ENCODE data around the gene RIMS1. TPM values are rescaled to one million over a fixed set of nuclear protein-coding genes. Genes with fewer than 3 reads are reported as not detected.

RIMS1 gene
- total and polyA plus RNA-seq, 4 donors: 0.09 to 0.17 TPM; not detected in 2

DNA sequence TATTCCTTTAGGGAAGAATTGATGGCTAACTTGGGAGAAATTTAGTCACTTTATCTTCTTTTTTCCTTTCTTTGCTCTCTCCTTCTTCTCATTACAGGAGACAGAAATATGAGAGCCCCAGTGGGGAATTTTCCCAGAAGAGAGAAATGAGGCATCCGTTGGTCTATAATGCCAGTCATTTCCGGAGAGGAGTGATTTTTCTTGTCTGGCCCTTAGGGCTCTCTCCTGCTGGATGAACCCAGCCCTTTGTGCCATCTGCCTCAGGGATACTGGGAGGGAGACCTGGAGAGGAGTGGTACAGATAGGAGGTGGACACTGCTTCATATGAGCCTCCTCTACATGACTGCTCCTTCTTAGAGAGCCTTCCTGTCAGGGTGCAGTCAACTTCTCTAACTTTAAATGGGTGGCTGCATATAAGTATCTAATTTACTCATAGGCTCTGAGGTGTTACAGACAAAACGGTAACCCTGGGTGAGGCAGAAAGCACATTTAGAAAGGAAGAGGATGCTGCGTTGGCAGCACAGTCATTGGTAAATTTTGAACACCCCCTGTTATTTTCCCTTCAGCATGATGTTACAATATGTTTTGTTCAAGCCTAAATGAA lies 21.9 kb downstream of the RIMS1 start:
- no peak for TF ChIP-seq RXRA (IDR thresholded peaks at IDR 0.05)
- TF ChIP-seq, protein P1, sequence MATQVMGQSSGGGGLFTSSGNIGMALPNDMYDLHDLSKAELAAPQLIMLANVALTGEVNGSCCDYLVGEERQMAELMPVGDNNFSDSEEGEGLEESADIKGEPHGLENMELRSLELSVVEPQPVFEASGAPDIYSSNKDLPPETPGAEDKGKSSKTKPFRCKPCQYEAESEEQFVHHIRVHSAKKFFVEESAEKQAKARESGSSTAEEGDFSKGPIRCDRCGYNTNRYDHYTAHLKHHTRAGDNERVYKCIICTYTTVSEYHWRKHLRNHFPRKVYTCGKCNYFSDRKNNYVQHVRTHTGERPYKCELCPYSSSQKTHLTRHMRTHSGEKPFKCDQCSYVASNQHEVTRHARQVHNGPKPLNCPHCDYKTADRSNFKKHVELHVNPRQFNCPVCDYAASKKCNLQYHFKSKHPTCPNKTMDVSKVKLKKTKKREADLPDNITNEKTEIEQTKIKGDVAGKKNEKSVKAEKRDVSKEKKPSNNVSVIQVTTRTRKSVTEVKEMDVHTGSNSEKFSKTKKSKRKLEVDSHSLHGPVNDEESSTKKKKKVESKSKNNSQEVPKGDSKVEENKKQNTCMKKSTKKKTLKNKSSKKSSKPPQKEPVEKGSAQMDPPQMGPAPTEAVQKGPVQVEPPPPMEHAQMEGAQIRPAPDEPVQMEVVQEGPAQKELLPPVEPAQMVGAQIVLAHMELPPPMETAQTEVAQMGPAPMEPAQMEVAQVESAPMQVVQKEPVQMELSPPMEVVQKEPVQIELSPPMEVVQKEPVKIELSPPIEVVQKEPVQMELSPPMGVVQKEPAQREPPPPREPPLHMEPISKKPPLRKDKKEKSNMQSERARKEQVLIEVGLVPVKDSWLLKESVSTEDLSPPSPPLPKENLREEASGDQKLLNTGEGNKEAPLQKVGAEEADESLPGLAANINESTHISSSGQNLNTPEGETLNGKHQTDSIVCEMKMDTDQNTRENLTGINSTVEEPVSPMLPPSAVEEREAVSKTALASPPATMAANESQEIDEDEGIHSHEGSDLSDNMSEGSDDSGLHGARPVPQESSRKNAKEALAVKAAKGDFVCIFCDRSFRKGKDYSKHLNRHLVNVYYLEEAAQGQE (IDR thresholded peaks at IDR 0.05): no peak
- no peak for TF ChIP-seq JUND (IDR thresholded peaks at IDR 0.05)
- no peak for TF ChIP-seq EGR1 (IDR thresholded peaks at IDR 0.05; ENCODE audit: low read depth in 2 of 2)
- TF ChIP-seq SP1 (IDR thresholded peaks at IDR 0.05): no peak
- TF ChIP-seq, protein P2, sequence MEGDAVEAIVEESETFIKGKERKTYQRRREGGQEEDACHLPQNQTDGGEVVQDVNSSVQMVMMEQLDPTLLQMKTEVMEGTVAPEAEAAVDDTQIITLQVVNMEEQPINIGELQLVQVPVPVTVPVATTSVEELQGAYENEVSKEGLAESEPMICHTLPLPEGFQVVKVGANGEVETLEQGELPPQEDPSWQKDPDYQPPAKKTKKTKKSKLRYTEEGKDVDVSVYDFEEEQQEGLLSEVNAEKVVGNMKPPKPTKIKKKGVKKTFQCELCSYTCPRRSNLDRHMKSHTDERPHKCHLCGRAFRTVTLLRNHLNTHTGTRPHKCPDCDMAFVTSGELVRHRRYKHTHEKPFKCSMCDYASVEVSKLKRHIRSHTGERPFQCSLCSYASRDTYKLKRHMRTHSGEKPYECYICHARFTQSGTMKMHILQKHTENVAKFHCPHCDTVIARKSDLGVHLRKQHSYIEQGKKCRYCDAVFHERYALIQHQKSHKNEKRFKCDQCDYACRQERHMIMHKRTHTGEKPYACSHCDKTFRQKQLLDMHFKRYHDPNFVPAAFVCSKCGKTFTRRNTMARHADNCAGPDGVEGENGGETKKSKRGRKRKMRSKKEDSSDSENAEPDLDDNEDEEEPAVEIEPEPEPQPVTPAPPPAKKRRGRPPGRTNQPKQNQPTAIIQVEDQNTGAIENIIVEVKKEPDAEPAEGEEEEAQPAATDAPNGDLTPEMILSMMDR (IDR thresholded peaks at IDR 0.05; ENCODE audit: low read depth, low read length, missing input control): no peak
- no peak for TF ChIP-seq HNF4A (conservative IDR thresholded peaks at IDR 0.05)
- no peak for TF ChIP-seq FOXA2 (IDR thresholded peaks at IDR 0.05)
- TF ChIP-seq, protein P3, sequence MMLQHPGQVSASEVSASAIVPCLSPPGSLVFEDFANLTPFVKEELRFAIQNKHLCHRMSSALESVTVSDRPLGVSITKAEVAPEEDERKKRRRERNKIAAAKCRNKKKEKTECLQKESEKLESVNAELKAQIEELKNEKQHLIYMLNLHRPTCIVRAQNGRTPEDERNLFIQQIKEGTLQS (IDR thresholded peaks at IDR 0.05): no peak
- TF ChIP-seq HNF4G (IDR thresholded peaks at IDR 0.05): no peak
- no peak for TF ChIP-seq TAF1 (conservative IDR thresholded peaks at IDR 0.05)
- TF ChIP-seq, protein P4, sequence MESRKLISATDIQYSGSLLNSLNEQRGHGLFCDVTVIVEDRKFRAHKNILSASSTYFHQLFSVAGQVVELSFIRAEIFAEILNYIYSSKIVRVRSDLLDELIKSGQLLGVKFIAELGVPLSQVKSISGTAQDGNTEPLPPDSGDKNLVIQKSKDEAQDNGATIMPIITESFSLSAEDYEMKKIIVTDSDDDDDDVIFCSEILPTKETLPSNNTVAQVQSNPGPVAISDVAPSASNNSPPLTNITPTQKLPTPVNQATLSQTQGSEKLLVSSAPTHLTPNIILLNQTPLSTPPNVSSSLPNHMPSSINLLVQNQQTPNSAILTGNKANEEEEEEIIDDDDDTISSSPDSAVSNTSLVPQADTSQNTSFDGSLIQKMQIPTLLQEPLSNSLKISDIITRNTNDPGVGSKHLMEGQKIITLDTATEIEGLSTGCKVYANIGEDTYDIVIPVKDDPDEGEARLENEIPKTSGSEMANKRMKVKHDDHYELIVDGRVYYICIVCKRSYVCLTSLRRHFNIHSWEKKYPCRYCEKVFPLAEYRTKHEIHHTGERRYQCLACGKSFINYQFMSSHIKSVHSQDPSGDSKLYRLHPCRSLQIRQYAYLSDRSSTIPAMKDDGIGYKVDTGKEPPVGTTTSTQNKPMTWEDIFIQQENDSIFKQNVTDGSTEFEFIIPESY (IDR thresholded peaks at IDR 0.05): no peak
- TF ChIP-seq YY1 (IDR thresholded peaks at IDR 0.05): no peak
- TF ChIP-seq, protein P5, sequence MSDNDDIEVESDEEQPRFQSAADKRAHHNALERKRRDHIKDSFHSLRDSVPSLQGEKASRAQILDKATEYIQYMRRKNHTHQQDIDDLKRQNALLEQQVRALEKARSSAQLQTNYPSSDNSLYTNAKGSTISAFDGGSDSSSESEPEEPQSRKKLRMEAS (IDR thresholded peaks at IDR 0.05): no peak
- TF ChIP-seq RAD21 (IDR thresholded peaks at IDR 0.05): no peak
- no peaks in the 10 kb centered on the region for H3K27me3 ChIP-seq (ENCODE audit: control insufficient read depth in 4 of 4, insufficient read depth in 4 of 4, low read length in 3 of 4)
- H3K4me1 ChIP-seq (ENCODE audit: control insufficient read depth in 4 of 4, insufficient read depth in 4 of 4, low read length in 3 of 4): no peaks in the 10 kb centered on the region
- H3K9me3 ChIP-seq (ENCODE audit: control insufficient read depth in 4 of 4, low read length in 3 of 4): no peaks in the 10 kb centered on the region
- no peak overlapping the region for H3K27ac ChIP-seq (ENCODE audit: low read depth in 1 of 2, low read length in 2 of 2)
- DNase-seq (ENCODE audit: low spot score): no peak
- WGBS: 82% methylated on average over 4 of the region's 4 CpGs
- H3K9ac ChIP-seq (ENCODE audit: low read depth in 1 of 2, low read length in 2 of 2): no peak overlapping the region
- peaks cover 0 to 1% (median 0%) of the 10 kb centered on the region in 4 donors for H3K36me3 ChIP-seq (ENCODE audit: control insufficient read depth in 4 of 4, insufficient read depth in 3 of 4, low read depth in 1 of 4, low read length in 3 of 4)
- no peak overlapping the region for H3K4me3 ChIP-seq (ENCODE audit: low read depth in 1 of 3, low read length in 3 of 3)

All from liver (tissue), 9 donors.